ENCODE results near the gene MUC20.

DNA sequence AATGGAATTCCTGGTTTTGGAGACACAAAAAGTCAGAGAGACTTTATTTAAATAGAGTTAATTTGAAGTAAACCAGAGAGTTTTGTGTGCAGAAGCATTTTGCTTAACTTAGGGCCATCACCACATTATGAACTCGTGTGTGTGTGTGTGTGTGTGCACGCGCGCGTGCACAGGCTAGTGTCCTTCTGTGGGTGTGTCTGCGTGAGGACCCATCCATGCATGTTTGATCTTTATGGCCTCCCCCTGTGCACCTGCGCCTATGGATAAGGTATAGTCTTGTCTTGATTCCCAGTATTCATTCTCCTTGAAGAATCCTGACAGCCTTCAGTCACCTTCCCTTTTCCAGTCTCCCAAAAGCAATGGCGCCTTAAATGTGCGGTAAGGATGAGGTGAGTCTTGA is 26.0 kb downstream of the MUC20 start:
- TF ChIP-seq EZH2 (IDR thresholded peaks at IDR 0.05) (no peak), EZH2phosphoT487 (IDR thresholded peaks at IDR 0.05) (no peak)
- TF ChIP-seq, protein P1, sequence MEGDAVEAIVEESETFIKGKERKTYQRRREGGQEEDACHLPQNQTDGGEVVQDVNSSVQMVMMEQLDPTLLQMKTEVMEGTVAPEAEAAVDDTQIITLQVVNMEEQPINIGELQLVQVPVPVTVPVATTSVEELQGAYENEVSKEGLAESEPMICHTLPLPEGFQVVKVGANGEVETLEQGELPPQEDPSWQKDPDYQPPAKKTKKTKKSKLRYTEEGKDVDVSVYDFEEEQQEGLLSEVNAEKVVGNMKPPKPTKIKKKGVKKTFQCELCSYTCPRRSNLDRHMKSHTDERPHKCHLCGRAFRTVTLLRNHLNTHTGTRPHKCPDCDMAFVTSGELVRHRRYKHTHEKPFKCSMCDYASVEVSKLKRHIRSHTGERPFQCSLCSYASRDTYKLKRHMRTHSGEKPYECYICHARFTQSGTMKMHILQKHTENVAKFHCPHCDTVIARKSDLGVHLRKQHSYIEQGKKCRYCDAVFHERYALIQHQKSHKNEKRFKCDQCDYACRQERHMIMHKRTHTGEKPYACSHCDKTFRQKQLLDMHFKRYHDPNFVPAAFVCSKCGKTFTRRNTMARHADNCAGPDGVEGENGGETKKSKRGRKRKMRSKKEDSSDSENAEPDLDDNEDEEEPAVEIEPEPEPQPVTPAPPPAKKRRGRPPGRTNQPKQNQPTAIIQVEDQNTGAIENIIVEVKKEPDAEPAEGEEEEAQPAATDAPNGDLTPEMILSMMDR (IDR thresholded peaks at IDR 0.05) = no peak
